Ishikawa (cell line): ENCODE results near the gene KCNH5.

ENCODE experiments used
- CEBPB ChIP-seq: IDR thresholded peaks from 2 replicates; pipeline ENCODE4 v1.6.1; 2012
- CREB1 ChIP-seq: IDR thresholded peaks from 2 replicates; pipeline ENCODE4 v1.6.1; 2012; ENCODE audit warnings: low read depth
- EP300 ChIP-seq: IDR thresholded peaks from 2 replicates; pipeline ENCODE4 v1.6.1; 2012; ENCODE audit warnings: borderline replicate concordance
- FOXM1 ChIP-seq: IDR thresholded peaks from 2 replicates; pipeline ENCODE4 v1.6.1; 2012; ENCODE audit warnings: low read depth, borderline replicate concordance
- MAX ChIP-seq: IDR thresholded peaks from 2 replicates; pipeline ENCODE4 v1.6.1; 2012
- NFIC ChIP-seq: IDR thresholded peaks from 2 replicates; pipeline ENCODE4 v1.6.1; 2012
- REST ChIP-seq: IDR thresholded peaks from 2 replicates; pipeline ENCODE4 v1.6.1; 2012; ENCODE audit warnings: low read depth, mild to moderate bottlenecking
- TAF1 ChIP-seq: IDR thresholded peaks from 2 replicates; pipeline ENCODE4 v1.6.1; 2012; ENCODE audit warnings: low read depth, mild to moderate bottlenecking
- TEAD4 ChIP-seq: IDR thresholded peaks from 2 replicates; pipeline ENCODE4 v1.6.1; 2012
- USF1 ChIP-seq: IDR thresholded peaks from 2 replicates; pipeline ENCODE4 v1.6.1; 2012
- YY1 ChIP-seq: IDR thresholded peaks from 2 replicates; pipeline ENCODE4 v1.6.1; 2012; ENCODE audit warnings: low read depth

- TF ChIP-seq YY1 (no peak), REST (no peak), TEAD4 (no peak), CREB1 (no peak), TAF1 (no peak), MAX (no peak), EP300 (no peak), FOXM1 (no peak), NFIC (no peak), USF1 (no peak), CEBPB (no peak)
Observed at GRCh38 chr14:62696929-62697328, 348.3 kb downstream of the KCNH5 start.
